Activated naive CD4-positive, alpha-beta T cell treated with anti-CD3 and anti-CD28 coated beads, Interleukin-2, amount 50 U/mL, for 16 hours (primary cell): ENCODE measurements around the gene DCAF8L2.
"Not testable (repeated sequence)": the region's sequence is repeated elsewhere in the genome, so short reads cannot be mapped to it uniquely, and the experiment has no call there.

Source experiments
- DNase-seq: peaks from one replicate; pipeline ENCODE4 v3.0.0-alpha.2; 2020

DCAF8L2 gene

DNA sequence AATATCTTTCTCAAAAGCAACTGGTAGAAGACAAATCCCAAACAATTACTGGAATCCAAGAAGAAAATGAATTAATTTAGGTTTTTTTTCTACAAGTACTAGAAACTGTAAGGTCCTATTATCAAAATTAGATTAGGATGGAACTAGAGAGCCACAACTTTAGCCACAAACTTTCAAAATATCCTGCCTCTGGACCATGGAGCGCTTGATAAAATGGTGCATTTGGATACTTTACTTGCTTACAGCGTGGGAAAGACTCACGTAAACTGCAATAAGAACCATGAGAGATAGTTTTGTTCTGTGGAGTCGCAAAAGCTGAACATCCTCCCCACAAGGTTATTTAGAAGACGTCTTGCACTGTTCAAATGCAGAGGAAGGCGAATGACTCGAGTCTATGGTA is at the start of gene DCAF8L2:
DCAF8L2 (plus strand) TSS at position 301 of the 400 bp plus-strand sequence. CDS start 156,552 bp downstream, outside the sequence.
- DNase-seq, result no peak

DNA sequence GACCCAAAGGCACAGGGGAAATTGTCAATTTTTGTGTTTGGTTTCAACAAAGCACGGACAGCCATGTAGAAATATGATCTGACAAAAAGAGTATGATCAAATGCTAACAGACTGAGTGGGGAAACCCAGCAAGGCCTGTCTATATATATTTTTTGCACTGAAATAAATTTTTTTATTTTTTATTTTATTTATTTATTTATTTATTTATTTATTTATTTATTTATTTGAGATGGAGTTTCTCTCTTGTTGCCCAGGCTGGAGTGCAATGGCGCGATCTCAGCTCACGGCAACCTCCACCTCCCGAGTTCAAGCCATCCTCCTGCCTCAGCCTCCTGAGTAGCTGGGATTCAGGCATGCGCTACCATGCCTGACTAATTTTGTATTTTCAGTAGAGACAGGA is 49.0 kb upstream of the DCAF8L2 start:
- not testable (repeated sequence) for DNase-seq

DNA sequence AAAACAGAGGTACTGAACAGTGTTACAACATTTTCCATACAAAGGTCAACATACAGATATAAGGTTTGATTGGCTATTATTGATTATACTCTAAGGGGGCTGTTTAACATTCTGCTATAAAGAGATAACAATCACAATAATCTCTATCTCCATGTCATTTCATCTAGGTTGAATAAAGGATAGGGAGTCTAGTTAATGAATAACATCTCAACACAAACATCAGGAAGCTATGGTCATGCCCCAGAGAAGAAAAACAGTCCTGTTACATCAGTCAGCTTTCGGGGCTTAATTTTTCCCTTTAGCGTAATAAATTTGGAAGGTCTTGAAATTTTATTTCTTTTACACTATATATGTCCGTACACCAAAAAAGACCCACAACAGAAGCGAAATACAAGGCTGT is 41.5 kb upstream of the DCAF8L2 start:
- no peak for DNase-seq

DNA sequence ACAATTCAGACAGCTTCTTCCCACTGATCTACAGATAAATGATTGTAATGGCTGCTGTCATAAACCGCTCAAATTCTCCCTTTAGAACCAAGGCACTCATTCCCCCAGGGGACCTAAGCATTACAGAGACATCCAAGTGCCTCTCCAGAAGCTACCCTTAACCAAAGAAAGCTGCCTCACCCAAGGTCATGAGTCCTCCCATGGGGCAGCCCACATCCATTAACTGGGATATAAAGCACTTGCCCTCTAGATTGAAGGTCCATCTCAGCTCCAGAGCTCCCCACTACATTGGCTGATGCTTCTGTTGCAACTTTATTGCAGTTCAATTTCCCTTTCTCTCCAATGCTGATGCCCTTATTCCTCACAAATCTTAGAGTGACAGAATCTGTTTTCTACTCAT is 40.5 kb upstream of the DCAF8L2 start:
- DNase-seq, result no peak

DNA sequence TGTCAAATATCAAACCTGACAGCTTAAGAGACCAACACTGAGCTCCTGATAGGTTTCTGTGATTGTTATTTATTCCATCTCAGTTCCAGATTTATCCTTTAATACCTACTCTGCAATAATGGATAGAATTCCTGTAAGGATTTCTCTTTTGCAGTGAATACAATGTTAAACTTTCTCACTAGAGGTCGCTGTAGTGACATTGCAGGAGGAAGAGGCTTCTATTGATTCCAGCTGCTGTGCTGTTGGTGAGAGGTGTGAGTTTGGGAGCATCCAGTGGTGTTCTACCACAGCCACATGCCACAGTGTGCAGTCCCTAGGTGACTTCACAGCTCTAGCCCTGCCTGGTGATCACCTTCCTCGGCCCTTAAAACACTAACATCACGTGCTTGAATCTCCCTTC is 34.6 kb upstream of the DCAF8L2 start:
- DNase-seq, result no peak

DNA sequence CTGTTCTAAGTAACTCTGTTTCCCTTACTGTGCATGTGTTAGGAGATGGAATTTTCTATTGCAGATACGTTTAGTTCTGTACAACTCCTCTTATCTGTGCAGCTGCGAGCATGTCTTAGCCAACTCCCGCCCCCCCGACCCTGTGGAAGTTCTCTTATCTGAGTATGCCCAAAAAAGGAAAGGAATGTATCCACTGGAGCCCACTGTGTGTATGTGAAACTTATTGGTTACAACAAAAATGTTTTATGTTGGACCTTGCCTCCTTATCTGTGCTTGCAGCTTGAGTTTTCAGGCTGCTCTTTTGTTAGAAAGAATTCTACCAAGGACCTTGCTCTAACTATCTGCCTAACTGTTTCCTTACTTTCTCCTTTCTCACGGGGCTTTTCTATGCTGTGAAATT is 24.2 kb upstream of the DCAF8L2 start:
- DNase-seq, result no peak

DNA sequence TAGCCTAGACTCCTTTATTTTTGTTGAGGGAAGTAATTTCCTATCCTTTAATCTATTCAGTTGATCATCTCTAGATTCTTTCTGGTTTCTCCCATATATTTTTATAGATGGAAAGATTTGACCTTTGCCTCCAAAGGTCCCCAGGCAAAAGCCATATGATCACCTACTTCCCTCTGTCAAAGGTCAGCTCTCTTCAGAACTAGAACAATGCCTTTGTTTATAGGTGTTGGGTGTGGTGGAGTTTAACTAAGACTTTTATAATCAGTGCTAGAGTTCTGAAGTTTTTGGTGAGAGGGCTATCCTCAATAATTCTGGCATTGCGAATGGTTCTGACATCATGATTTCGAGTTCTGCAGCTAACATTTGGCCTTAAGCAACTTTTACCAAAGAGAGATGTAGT is 19.0 kb upstream of the DCAF8L2 start:
- no peak for DNase-seq

DNA sequence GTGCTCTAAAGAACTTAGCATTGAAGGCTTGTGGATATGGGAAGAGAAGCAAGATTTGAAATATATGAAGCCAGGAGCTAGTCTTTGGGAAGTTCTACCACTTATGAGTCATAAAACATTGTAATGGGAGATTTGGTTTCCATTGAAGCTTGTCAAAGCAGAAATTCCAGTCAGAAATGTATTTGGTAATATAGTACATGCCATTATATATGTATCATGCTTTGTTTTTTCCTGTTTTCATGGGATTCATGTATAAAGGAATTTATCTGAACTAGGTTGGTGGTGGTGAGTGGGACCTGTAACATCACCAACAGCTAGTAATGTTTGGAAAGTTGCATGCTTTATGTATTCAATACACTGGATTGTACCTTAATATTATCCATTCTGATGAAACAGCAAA is 14.6 kb upstream of the DCAF8L2 start:
- DNase-seq, result no peak

DNA sequence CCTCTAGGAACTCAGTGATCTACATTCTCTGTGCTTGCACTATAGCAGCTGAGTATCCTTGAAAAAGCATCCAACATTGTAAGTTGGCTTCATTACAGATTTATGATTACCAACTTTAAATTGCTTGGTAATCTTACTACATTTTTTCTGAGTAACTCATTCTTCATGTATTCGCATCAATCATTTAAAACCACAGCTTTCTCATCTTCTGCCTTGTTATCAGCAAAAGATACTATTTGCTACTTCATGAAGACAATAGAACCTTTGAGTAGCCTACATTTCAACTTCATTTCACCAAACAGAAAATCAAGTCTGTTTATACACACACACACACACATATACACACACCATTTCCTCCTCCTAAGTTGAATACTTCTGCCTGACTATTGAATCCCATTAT is 6.2 kb upstream of the DCAF8L2 start:
- no peak for DNase-seq

DNA sequence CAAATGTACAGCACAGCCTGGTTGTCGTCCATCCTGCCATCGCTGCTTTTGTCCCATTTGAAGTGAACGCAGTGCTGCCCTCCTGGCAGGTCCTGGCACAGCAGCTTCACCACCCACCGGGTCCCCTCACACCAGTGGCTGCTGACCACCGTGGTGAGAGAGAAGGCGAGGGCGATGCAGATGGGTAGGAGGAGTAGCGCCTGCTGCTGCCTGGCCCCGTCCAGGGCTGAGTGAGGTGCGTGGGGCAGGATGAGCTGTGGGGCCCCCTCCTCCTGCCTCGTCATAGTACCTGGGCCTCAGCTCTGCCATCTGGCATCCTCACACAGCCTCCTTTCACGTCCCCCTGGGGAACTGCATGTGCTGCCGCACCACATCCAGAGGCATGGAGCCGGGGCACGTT is 1.8 kb downstream of the DCAF8L2 start:
- no peak for DNase-seq

DNA sequence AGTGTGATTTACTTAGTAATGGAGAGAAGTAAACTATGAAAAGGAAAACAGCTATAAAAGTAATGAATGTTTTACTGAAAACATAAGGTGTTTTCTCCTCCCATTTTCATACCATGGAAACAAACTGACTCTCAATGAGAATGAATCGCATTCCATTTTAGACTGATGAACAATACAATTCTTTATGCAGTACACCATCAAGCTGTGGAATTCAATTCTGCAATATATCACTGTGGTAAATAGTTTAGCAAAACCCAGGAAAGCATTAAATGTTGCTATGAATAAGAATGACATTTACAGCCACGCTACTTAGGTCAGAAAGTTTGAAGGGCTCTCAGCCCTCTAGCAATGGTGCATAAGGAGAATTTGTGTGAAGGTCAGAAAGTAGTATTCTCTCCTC is 7.4 kb downstream of the DCAF8L2 start:
- DNase-seq, result no peak

DNA sequence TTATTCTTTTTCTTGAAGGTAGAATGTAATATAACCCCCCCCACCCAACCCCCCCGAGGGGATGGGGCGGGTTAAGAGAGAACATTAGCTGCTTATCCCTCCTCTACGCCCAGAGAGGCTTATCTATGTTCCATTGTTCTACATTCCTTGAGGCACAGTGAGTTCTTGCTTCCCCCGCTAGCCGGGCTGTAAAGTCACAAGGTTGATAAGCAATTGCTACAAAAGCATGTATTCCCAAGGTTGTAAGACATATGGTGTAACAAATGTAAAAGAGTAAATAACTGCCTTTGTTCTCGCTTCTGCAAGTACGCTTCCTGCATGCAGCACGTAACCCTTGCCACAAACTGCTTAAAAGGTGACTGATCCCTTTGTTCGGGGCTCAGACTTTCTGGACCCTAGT is 8.2 kb downstream of the DCAF8L2 start:
- DNase-seq, result no peak

DNA sequence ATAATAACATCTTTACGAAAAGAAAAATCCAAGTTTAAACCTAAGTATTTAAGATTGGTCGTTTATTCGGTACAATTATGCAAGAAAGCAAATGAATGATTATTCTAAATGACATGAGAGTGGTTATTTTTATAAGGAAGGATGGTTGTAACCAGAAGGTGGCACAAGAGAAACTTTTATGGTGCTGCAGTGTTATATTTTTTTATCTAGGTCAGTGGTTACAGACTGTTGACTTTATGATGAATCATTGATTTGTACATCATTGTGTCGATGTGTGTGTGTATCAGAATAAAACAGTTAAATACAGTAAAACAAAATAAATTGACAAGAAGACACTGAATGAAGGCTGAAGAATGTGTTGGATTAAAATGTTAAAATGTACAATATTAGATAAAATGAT is 9.8 kb downstream of the DCAF8L2 start:
- DNase-seq, result no peak

DNA sequence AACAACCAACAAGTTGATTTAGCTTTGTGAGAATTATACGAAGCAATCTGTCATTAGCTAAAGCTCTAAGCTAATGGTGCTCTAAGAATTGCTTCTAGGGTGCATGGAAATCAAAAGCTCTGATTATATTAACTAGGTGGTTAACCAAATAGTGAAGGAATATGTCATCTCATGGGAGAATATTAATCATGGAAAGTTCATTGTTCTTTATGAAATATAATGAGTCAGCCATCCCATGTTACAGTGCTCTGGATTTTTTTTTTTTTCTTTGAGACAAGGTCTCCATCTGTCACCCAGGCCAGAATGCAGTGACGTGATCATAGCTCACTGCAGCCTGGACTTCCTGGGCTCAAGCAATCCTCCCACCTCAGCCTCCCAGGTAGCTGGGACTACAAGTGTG is 10.5 kb downstream of the DCAF8L2 start:
- DNase-seq, result no peak

DNA sequence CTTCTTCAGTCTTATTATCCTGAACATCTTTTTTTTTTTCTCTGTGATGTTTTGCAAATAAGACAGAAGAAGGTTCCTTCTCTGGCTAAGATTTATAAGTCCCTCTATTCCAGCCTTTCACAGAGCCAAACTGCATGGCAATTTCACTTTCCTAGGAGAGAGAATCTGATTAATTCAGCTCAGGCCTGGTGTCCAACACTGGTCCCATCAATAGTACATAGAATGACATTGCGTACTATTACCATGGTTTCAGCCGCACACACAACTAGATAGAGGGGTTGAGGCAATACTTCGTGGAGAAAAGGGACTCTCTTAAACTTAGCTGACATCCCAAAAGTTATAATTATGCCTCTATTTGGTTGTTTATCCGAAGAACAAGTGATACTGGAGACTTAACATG is 18.5 kb downstream of the DCAF8L2 start:
- no peak for DNase-seq

DNA sequence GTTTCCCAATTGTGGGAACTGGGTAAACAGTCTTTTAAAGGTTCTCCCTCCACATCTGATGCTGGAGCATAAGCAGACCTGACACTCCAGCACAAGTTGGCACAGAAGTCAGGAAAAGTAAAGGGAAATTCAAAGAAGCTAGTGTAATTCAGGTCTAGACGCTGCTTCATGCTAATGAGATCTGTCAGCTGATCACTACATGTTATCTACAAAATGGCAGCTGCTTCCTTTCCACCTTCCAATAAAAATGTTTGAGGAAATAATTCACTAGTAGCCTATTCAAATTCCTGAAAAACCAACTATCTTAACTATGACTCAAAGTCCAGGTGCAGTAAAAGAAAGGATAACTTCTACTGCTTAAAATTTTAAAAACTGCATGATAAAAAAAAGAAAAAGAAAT is 29.3 kb downstream of the DCAF8L2 start:
- no peak for DNase-seq

DNA sequence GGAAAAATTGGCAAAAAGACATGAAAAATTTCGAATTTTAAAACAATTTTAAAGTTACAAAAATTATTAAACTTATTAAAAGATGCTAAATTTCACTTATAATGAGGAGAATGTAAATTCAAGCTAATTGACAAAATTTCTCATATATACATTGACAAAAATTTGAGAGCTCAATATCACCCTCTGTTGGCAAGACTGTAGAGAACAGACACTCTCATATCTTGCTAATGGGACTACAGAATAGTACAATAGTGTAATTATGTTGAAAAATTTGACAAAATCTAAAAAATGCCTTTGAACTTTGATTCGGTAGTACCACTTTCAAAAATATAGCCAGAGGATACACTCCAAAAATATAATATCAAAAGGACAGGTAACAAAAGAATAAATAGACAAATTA is 29.8 kb downstream of the DCAF8L2 start:
- no peak for DNase-seq

DNA sequence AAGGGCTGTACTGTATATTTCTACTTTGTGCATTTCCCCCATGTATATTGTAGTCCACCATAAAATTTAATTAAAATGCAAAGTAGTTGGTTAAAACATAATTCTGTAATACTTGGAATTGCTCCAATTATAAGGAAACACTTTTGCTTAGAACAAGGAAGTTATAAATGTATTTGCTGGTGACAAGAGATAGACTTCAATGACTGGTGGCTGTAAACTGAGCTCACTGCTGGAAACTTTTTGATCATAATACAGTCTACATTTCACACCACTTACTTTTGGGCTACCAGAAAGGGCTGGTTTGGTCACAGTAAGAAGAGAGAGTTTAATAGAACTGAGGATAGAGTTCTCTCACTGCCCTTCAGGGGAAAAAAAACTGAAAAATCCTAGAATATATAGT is 32.7 kb downstream of the DCAF8L2 start:
- no peak for DNase-seq

DNA sequence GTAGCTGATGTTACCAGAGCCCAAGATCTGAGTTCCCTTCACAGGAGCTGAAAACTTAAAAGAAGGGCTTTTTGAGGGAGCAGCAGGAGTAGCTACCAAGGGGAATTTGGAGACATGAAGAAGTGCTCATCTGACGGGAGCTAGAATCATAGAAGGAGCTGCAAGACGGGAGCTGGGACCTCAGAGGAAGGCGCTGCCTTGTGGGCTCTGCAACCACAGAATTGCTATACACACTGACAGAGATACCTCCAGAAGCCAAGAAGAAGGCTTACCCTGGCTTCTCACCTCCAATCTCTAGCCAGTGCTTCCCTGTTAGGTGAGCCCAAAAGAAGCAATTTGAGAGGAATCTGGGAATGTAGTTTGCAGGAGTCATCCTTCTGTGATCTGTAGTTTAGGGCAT is 35.9 kb downstream of the DCAF8L2 start:
- no peak for DNase-seq

DNA sequence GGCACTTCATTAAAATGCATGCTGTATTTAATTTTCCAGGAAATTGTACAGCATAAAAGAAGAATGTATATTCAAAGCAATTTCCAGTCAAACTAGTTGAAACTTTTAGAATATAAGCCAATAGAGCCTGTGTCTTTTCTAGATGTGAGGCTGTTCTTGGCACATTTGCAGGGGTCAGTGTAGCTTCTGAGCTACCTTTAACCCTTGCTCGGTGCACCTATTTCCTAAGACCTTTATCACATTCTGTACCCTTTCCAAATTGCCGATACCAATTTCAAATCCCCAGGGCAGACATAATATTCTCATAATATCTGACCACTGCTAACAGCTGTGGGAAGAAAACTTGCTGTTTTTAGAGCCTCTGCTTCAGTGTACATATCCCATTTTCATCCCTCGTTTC is 43.2 kb downstream of the DCAF8L2 start:
- DNase-seq, result no peak

DNA sequence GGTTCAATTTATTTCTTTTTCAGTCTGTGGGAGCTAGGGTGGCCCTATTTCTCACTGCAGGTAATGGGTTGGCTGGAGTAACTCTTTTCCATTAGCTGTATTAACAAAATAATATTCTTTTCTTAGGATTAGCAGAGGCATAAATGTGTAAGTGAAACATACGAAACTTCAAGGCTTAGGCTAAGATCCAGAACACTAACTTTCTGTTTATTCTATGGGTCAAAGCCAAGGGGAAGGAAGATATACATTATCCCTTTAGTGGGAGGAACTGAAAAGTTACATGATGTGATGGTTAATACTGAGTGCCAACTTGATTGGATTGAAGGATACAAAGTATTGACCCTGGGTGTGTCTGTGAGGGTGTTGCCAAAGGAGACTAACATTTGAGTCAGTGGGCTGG is 66.4 kb downstream of the DCAF8L2 start:
- DNase-seq, result no peak

DNA sequence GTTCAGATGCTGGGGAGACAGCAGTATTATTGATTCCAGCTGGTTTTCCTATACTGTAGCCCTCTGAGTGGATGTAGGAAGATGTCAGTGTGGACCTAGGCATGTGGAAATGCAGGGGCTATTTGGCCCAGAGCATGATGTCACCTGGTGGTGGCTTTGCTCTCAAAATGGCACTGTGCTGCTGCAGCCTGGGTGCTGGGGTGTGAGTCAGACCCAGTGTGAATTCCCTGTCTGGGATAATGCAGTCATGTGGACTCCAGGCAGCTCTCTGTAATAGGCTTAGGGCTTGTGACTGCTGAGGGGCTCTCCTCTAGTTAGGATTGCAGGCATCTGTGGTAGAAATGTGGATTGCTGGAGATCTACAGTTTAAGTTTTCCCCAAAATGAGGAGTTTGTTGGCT is 70.7 kb downstream of the DCAF8L2 start:
- no peak for DNase-seq

DNA sequence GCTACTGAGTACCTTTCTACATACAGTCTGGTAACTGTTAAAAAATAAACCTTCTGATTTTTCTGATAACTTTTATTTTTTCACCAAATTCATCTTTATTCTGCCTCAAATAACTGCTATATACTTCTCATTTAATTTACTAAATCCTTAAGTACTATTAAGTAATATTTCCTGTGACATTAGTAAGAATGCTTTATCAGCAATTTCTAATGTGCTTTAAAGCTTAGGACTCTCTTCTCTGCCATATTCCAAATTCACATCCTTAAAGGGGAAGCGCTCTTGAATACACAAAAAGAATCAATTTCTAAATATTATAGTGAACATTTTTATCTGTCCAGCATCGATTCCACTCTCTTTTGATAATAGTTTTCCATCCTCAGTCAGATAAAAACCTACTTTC is 81.1 kb downstream of the DCAF8L2 start:
- DNase-seq, result no peak

DNA sequence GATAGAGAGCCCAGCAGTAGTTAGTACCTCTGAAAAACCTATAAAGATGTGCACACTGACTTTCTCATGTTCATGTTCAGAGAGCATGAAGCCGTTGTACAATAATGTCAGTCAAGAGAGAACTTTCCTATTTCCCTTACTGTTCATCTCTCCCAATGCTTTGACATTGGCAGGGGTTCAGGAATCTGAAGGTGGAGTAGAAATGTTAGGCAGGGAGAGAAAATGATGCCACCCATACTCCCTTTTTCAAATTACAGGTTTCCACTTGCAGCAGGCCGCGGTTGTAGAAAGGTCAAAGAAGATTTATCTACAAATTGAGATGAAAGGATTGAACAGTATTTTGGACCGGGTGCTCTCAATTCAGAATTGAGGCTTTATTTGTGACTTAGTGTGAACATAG is 84.3 kb downstream of the DCAF8L2 start:
- no peak for DNase-seq

DNA sequence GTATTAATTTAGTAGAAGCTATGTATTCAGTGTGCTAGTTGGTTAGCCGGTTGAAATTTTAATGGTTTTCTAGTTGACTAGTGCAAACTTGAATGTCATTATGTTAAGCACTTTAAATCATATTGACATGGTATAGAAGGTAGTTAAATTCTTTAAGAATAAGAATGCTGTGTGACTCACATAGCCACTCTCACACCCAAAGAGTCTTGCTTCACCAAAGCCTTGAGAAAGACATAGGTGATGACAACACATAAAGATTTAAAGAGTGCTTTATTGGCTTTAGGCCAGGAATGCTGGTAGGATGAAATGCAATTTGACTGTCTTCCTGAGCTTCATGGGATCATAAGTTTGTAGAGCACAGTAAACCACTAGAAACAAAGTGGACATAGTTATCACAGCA is 85.3 kb downstream of the DCAF8L2 start:
- DNase-seq, result no peak

DNA sequence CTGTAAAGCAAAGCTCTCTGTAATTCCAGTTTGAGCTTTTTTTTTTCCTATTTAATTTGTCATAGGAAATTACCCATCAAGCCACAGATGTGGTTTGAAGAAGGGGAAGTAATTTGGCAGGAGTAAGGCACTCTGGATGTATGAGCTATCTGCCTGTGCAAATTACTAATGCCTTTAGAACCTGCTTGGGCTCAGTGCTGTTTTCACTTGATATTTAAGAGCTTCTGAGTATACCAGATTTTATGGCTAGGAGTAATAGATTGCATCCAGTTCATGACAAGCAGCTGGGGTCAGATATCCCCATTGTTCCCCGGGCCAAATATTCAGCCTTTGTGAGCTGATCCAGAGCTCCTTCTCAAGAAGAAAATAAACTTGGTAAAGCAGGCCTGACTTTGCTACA is 89.1 kb downstream of the DCAF8L2 start:
- DNase-seq, result no peak
